AG20443 (cell line): ENCODE measurements around the gene TMCC3.
"Not testable (repeated sequence)": the region's sequence is repeated elsewhere in the genome, so short reads cannot be mapped to it uniquely, and the experiment has no call there.

Source experiments
- DNase-seq: peaks from one replicate; pipeline ENCODE4 v3.0.0; 2012; ENCODE audit warnings: low spot score, mixed read lengths

The TMCC3 gene

DNA sequence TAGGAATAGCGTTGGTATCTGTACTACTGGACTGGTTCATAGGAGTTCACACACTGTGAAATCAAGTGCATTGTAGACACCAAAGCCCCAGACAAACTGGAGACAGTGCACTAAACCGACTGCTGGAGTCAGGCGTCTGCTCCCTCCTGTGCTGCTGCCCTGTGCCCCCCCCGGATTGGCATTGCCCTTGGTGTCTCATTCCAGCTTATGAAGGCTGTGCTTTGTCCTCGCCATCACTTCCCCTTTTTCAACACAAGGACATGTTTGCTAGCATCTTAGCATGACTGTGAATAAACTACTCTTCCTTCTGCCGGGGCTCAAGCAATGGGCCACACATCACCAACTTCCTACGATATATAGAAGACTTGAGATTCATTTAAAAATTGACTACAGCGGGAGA, 84.0 kb downstream of the TMCC3 start:
- DNase-seq = no peak

DNA sequence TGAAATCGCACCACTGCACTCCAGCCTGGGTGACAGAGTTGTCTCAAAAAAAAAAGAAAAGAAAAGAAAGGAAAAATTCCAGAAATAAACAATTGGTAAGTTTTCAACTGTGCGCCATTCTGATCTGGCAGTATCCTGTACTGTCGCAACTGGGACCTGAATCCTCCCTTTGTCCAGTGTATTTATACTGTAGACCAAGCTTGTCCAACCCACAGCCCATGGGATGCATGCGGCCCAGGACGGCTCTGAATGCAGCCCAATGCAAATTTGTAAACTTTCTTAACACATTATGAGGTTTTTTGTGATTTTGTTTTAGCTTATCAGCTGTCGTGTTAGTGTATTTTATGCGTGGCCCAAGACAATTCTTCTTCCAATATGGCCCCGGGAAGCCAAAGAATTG, 84.7 kb downstream of the TMCC3 start:
- DNase-seq = no peak

DNA sequence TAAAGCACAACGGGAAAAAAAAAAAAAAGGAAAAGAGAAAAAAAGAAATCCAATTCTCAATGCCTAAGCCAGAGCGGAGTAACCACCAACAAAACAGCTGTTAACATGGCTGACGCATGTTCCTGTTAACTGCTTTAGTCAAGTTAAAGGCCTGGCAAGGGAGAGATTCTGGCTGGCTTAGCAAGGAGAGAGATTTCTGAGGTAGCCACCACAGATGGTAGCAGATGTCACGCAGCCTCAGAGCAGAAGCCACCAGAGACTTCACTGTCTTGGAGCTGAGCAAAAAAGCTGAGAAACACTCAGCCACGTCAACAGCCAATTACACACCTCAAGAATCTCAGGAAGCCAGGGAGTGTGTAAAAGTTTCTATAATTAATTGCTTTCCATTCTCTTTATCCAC, 87.1 kb downstream of the TMCC3 start:
- DNase-seq = no peak

DNA sequence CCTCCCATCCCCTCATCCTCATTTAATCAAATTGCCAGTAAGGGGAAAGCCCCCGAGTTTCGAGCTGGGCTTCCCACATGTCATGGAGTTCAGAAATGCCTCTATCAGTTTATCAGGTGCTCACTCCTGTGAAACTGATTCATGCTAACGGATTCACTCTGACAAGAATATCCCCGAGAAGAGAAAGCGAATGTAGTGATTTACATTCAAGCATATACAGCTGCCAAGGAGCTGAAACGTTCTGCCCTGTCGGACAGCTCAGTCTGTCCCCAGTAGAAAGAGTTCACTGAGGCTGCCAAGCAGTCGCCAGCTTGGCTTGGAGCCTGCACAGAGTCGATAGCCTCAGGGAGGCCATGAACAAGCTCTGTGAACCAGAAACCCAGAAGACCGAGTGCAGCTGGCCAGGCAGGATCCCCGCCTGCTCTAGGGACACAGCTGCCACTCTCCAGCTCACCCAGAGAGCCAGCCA, 88.4 kb downstream of the TMCC3 start:
- DNase-seq = no peak

DNA sequence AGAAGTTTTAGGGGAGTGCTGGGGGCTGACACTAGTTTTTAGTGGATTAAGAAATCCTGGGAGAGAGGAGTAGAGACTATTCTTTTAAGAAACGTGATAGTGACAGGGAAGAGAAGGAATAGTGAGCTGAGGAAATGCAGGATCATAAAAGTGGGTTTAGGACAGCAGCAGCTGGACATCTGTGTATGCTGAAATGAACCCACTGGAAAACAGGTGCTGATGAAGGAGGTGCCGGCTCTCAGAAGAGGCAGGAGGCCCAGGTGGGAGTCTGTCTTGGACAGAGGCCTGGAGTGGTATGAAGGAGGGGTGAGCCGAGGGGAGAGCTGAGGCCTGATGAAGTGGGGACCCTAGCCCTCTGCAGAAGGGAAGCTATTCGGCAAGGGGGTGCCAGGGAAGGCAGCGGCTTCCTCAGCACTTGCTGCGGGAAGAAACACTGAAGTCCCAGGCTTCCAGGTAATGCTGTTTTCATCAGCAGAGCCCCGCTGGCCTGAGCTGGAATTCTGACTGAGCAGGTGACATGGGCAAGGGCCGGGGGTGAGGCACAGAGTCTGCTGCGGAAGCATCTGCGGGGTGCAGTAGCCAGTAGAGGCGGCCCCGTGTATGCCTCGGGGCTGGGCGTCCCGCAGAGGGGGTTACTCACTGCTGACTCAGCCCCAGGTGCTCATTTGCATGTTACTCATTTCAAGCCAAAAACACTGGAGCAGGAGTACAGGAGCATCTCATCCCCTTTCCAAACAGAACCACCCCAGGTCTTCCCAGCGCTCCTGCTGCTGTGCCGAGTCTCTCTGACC, 89.7 kb downstream of the TMCC3 start:
- DNase-seq = no peak

DNA sequence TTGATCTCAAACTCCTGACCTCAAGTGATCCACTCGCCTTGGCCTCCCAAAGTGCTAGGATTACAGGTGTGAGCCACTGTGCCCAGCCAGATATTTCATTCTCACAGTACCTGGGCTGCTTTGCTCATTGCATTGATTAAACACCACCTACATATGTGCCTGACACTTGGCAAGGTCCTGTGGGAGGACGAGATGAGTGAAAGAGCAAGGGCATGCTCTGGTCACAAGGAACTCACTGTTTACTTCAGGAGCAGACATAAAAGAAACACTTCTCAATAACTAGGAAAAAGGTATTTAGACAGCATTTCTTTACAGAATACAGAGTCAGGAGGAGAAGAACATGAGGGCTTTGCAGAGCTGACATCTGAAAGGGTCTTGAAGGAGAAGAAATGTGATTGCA, 91.7 kb downstream of the TMCC3 start:
- no peak for DNase-seq

DNA sequence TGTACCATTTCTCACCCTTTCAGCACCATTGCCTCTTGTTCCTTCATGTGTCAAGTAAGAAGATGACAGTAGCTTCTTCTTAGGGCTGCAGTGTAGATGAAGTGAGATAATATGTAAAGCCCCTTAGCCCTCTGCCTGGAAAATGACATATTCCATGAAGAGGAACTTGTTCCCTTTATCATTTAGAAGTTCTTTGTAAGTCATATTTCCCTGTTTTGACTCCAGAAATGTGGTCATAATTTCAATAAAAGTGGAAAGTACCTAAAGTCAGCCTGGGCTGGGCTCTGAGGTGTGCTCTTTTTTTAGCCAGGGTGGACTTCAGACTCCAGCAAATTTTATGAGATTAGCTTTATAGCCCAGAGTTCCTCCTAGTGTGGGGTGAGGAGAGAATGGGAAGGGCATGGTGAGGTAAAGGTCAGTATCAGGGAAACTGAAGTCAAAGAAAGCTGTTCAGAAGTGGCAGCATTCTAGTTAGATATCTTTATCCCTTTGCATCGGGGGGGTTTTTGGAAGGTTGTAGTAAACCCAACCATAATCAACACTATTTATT, 92.5 kb downstream of the TMCC3 start:
- DNase-seq = no peak

DNA sequence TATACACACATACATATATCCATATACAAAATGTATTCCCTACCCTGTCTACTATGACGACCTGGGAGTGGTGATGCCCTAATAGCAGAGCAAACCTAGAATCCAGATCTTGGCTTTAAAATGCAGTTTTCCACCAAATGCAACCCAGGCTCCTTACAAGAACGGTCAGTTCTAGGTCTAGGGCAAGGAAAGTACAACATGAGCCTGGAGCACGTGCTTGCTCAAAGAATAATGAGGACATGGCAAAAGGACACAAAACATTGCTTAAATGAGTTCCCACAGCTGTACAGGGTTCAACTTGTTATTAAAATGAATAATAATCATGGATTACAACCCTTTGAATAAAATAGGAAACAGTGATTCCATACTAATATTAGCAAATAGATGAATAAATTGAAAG, 94.7 kb downstream of the TMCC3 start:
- no peak for DNase-seq

DNA sequence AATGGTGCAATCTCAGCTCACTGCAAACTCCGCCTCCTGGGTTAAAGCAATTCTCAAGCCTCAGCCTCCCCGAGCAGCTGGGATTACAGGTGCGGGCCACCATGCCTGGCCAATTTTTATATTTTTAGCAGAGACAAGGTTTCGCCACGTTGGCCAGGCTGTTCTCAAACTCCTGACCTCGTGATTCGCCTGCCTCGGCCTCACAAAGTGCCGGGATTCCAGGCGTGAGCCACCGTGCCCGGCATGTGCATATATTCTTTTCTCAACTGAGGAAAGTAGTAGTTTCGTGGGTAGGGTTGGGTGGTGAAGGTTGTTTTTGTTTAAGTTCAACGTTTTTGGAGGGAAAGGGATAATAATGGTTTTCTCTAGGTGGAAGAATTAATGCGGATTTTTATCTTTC, 96.5 kb downstream of the TMCC3 start:
- no peak for DNase-seq

DNA sequence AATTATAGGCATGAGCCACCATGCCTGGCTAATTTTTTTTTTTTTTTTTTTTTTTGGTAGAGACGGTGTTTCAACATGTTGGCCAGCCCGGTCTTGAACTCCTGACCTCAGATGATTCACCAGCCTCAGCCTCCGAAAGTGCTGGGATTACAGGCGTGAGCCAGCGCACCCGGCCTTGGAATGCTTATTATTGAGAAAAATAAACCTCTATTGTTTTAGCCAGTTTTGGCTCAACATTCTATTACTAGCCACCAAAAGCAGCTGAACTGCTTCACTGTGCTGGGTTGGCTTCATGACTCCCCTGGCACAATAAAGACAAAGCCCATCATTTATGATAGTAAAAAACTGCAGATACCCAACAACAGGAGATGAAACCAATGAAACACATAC, 97.2 kb downstream of the TMCC3 start:
- no peak for DNase-seq

DNA sequence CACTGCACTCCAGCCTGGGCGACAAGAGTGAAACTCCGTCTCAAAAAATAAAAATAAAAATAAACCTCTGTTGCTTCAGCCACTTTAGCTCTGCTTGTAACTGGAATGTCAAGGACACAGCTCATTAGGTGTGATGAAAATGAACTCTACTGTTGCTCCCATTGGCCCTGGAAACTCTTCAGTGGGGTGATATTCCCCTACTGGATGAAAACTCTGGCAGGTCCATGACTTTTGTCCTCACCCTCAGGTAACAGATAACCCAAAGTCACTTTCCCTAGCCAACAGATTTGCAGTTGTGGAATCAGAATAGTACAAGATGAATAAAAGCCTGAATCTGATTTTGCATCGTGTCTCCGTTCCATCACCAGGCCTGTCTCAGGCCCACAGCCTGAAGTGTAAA, 98.5 kb downstream of the TMCC3 start:
- no peak for DNase-seq

DNA sequence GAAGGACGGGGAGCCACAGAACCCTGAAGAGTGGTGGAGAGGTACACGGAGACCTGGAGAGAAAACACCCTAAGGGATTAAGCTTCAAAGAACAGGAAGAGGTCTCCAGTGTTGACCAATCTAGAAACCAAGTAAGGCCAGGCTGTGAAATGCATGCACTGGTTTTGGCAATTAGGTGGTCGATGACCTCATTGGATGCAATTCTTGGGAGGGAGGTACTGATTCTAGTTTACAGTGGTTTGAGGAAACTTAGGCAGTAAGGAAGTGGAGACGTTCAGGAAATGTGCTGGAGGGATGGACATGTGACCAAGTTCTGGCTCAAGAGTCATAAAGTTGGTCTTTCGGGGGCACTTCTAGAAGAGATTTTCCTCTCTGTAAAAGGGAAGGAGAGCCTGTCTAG, 99.4 kb downstream of the TMCC3 start:
- DNase-seq = no peak

DNA sequence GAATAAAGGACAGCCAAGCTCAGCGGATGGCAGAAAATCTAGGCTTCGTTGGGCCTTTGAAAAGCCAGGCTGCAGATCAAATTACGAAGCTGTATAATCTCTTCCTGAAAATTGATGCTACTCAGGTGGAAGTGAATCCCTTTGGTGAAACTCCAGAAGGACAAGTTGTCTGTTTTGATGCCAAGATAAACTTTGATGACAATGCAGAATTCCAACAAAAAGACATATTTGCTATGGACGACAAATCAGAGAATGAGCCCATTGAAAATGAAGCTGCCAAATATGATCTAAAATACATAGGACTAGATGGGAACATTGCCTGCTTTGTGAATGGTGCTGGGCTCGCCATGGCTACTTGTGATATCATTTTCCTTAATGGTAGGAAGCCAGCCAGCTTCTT, 101.5 kb downstream of the TMCC3 start:
- not testable (repeated sequence) for DNase-seq

DNA sequence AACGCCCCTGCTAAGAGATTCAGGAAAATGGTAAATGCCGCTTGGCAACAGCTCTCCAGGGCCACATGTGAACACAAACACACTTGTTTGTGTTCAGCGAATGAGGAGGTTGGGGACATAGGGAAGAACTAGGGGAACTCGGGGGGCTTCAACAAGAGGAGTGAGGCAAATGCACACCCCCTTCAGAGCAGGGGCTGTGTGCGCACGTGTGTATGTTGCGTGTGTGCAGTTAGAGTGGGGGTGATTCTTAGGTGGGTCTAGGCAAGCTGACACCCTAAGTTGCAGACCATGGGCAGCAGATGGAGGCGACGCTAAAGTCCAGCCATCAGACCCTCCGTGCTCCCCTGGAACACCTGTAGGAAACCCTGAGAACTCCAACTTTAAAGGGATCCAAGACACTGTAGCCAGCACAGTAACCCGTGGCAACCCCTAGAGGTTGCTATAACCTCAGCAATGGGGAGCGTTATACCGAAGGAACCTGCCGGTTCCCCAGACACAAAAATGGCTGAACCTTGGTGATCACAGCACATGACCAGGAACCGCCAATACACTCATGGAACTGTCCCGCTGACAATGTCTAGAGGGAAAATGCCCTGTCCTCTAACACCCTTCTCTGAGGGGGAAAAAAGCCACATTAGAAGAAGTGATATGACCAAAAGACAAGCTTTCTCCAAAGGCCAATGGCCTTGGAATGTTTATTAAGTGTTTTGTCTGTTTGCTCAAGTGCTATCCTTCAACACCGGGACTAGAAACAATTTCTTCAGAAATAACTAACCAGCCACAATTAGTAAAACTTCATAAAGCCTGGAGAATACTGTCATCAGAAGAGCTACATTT, 104.2 kb downstream of the TMCC3 start:
- DNase-seq = peak; percentile 74

DNA sequence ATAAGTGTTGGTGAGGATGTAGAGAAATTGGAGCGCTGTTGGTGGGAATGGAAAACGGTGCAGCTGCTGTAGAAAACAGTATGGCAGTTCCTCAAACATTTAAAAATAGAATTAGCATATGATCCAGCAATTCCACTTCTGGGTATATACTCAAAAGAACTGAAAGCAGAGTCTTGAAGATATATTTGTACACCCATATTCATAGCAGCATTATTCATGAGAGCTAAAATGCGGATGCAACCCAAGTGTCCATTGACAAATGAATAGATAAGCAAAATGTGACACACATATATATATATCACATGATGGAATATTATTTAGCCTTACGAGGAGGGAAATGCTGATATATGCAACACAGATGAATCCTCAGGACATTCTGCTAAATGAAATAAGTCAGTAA, 106.0 kb downstream of the TMCC3 start:
- DNase-seq = no peak

DNA sequence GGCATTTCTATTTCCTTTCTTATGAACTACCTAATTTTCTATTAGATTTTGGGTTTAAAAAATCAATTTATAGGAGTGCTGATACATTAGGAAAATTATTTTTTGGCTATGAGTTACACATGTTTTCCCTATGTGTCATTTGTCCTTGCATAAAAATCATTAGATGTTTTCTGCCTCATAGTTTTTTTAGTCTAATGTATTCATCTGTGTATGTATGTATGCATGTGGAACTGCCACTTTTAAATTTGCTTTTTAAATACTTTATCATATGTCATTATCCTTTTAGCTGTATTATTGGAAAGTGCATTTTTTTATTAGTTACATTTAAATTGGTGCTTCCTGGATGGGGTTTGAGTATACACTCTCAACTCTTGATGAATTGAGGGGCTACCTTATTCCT, 112.0 kb downstream of the TMCC3 start:
- DNase-seq = no peak

DNA sequence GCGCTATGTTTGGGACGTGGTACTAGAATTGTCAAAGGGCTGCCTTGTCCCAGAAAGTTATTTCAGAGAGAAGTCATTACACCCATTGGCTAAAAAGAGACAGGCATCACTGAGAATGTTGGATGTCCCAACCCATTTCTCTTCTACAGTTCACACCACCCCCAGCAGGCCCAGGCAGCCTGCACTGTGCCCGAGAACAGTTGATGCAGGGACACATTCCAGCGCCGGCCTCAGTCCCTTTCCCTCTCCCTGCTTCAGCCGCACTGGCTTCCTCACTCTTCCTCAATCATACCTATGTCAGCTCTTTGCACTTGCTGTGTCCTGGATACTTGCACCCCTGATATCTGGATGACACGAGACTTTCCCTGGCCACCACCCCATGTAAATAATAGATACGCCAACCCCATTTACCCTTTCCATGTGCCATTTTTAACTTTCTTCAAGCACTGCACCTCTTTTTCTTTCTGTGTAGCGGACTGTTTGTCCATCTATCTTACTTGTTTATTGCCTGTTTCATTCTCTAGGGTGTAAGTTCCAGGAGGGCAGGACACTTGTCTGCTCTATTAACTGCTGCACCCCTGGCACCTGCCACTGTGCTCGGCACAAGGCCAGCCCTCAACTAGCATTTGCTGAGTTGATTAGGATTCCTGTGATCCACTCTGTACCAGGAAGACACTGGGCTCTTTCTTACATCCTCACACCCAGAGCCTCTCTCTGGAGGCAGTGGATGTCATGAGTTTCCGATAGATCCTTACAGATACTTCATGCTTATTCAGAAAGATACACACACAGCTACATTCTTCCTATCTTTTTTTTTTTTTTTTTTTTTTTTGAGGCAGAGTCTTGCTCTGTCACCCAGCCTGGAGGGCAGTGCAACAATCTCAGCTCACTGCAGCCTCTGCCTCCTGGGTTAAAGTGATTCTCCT, 114.1 kb downstream of the TMCC3 start:
- DNase-seq = no peak

DNA sequence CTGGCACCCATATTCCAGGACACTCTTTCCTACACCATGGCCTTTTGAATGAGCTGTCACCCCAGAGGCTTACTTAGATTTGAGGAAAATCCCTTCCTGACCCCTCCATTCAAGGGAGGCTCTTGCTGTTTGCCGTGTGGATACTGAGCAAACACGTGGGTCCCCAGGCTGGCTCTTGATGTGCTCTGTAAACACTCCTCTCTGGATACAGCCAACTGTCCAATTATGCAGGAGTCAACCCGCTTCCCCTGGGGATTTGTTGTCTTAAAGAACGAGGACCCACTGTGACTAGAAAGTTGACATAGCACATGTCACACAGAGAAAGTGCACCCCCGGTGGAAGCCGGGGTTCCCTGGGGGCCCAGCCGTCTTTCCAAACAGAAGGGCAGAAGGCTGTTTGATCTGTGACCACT, 114.8 kb downstream of the TMCC3 start:
- no peak for DNase-seq

DNA sequence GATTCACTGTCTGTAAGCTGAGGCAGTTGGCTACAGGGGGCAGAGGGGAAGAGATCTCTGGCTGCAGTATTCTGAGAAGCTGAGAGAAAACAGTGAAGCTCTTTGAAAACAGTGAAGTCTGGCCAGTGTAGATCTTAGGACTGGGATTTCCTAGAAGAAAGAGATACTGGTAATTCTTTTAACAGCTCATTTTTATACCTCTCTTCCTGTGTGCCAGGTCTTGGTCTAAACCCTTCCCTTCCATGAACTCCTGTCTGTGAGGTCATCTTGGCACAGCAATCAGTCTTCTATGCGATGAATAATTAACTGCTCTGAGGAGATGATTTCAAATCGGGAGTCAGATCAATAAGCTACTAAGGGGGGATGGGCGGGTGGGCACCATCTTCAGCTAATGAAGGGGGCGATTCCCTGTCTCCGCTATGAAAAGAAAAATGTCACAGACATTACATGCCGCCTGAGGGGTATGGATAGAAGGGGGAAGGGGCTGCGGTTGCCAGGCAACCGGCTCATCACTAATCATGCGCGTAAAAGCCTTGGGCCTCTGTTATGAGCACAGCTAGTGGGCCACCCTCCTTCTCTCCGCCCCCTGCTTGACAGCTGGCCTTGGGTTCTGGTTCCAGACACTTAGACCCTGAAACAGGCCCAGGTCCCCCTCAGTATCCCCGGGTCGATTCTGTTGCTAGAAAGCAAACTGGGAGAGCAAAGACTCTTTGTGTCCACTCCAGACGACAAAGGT, 115.4 kb downstream of the TMCC3 start:
- no peak for DNase-seq

DNA sequence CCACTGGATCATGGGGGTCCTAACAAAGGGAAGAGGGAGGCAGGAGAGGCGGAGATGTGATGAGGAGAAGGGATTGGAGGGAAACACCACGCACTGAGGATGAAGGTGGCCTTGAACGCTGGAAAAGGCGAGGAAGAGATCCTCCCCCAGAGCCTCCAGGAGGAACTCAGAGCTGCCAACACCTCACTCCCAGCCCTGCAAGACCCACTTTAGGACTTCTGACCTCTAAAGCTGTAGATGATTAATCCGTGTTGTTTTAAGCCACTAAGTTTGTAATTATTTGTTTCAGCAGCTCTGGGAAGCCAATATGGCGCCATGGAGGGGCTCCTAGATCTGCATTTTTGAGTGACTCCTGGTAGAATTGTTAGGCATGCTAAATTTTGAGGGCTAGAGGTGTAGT, 116.1 kb downstream of the TMCC3 start:
- DNase-seq = no peak
